HUDEP-2 (cell line): ENCODE data around the gene SLC12A3.

Experiments
- DNase-seq, 76 experiments: peaks; one replicate each; lab custom pipeline; 2025; ENCODE audit not compliant: unreplicated experiment in 76 of 76; lab: John Stamatoyannopoulos, UW

Gene SLC12A3

DNA sequence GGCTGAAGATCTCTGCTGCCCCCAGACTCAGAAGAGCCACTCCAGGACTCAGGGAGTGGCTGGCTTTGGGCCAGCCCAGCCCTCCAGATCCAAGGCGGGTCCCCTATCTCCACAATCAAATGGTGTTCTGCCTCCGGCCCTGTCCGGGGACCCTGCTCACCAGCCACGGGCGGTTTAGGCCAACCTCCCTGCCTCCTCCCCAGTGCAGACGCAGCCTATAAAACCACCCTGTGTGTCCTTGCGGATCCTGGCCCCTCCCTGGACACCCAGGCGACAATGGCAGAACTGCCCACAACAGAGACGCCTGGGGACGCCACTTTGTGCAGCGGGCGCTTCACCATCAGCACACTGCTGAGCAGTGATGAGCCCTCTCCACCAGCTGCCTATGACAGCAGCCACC lies at the start of gene SLC12A3:
TSS of gene SLC12A3 (plus strand) at position 248 of the 400 bp plus-strand sequence. CDS start at position 277, 29 bp downstream.
- DNase-seq, result no peak

DNA sequence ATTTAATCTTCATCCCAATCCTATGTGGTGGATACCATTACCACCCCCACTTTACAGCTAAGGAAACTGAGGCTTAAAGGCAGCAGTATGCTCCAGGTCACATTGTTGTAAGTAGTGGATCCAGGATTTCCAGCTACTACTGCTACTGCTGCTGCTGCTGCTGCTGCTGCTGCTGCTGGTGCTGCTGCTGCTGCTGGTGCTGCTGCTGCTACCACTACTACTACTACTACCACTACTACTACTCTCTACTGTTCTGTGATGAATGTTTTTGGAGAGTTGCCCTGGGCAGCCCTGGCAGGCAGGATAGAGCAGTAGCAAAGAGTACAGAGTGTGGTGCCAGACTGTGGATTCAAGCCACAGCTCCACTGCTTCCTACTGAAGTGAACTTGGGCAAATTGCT lies 49.3 kb upstream of the SLC12A3 start:
- DNase-seq, result no peak

DNA sequence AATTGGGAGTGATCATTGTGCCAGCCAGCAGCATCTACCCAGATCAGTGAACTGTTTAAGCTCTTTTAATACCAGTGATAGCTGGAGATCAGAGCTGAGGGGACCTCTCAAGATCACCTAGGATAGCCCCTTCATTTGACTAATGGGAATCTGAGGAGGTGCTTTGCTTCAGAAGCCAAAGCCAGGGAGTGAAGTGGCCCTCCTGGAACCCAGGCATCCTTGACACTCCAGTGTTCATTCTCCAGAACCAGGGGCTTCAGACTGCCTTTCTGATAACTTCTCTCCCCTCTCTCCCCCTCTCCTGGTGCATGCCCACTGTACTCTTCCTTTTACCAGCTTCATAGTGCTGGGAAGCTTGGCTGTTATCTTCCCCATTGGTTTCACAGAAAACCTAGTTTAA lies 48.0 kb upstream of the SLC12A3 start:
- DNase-seq, result no peak

GRCh38 chr16:56817938-56818337 lies 47.1 kb upstream of the SLC12A3 start:
- no peak for DNase-seq

DNA sequence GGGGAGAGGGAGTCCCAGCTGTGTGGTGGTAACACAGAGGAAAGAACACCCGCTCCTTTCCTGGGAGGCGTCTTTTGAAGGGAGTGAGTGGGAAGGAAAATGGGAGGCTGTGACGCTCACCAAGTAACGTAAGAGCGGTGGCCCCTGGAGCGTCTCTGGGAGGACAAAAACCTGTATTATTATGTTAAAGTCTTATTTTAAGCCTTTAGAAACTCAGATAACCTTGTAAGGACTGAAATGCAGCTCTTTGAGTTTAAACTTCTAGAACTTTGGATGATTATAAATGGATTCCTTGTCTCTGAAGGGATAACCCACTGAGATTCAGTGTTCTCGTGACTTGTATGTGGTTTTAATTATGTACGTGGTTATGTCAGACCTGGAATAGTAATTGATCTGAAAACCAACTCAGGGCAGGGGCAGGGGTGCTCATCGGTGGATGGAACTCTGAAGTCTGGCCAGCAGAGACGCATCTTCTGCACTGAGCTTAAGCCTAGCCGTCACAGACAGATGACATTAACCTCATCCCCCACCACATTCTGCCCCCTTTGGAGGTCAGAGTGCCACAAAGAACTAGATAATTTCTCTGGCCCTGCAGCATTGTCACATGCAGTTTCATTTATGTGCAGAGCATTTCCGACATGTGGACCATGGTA lies 41.8 kb upstream of the SLC12A3 start:
- DNase-seq, result no peak

- no peak for DNase-seq
Observed at GRCh38 chr16:56824331-56824730, 40.7 kb upstream of the SLC12A3 start.

DNA sequence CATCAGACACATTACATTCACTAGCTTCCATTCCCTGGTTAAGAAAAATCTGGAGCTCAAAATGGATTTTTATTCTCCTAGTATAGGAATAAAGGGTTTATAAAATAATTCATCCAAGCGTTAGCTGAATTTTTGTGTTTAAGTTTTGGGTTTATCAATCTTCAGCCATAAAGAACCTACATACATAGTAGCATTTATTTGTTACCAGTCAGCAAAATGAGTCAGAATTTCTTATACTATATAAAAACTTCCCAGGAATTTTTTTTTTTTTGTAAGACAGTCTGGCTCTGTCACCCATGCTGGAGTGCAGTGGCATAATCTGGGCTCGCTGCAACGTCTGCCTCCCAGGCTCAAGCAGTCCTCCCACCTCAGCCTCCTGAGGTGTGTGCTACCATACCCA lies 40.2 kb upstream of the SLC12A3 start:
- no peak for DNase-seq

- no peak for DNase-seq
Observed at GRCh38 chr16:56825826-56826225, 39.2 kb upstream of the SLC12A3 start.

DNA sequence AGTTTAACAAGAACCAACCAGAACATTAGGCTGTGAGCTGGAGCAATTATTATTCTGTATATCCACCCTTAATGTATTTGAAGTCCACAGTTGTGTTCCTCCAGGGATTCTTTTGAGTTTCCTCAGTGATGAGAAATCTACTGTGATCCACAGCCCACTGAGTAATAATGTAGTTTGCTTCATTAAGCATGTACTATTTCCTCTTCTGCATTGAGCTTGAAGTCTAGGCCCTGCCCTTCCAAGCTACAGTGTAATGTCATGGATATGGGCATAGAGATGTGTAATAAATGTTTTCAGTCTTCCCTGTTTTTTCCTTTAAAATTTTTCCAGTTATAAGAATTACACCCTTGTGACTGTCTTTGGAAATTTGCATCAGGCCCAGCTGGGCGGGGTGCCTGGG lies 36.4 kb upstream of the SLC12A3 start:
- no peak for DNase-seq

DNA sequence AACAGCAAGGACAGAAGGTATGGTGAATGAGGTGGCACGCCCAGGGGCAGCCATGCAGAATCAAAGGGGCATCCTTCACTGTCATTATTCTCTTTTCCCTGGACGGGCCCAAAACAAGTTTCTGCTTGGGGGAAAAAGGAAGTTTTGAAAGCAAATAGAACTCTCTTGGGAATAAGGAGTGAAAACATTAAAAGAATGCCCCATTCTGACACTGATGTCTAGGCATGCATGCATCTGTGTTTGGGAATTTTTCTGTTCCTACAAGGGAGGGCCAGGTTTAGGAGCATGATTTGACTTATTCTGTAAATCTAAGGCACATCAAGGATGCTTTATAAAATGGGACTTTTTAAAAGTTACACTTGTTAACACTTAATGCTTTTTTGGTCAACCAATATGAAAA lies 34.3 kb upstream of the SLC12A3 start:
- DNase-seq, result no peak

DNA sequence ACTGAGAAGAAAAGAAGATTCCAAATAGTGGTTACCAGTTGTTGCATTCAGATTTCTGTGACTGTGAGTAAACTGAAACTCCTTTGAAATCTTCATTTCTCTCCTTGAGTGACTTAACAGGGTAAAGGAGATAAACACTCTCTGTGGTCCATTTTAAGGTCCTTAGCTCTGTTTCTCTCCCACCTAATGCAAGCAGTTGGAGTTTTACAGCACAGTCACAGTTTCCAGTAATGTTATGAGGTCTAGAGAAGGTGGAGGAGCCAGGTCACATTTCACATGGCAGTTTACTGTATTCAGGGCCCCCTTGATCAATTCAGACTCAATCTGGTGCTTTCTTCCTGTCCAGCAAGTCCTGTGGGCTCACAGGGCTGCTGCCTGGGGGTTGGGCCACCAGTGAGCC lies 32.2 kb upstream of the SLC12A3 start:
- DNase-seq, result no peak

GRCh38 chr16:56833243-56833970 lies 31.6 kb upstream of the SLC12A3 start:
- no peak for DNase-seq

GRCh38 chr16:56835320-56835719 lies 29.7 kb upstream of the SLC12A3 start:
- DNase-seq, result no peak

- peak in 6 of 76 experiments; percentile 8 to 23 (median 9) for DNase-seq
Observed at GRCh38 chr16:56836410-56837230, 28.4 kb upstream of the SLC12A3 start.

- DNase-seq, result no peak
Observed at GRCh38 chr16:56838622-56839337, 26.2 kb upstream of the SLC12A3 start.

- no peak for DNase-seq
Observed at GRCh38 chr16:56841233-56841632, 23.8 kb upstream of the SLC12A3 start.

- DNase-seq, result no peak
Observed at GRCh38 chr16:56841659-56842058, 23.3 kb upstream of the SLC12A3 start.

DNA sequence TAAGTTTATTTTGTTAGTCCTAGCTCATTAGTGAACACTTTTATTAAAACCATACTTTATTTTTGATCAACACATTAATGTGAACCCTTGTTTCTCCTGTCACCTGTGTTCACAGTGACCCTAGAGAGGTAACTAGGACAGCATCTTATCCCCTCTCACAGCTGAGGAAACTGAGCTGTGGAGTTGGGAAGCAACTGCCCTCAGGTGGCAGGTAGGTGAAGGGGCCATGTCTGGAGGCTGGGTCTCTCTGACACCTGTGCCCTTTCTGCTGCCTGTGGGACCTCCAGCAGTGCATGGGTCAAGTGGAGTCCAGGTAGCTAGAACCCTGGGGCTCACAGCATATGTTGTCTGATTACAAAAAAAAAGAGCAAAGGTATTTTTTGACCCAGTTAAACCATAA lies 22.9 kb upstream of the SLC12A3 start:
- DNase-seq, result no peak

- DNase-seq, result no peak
Observed at GRCh38 chr16:56844056-56844455, 21.0 kb upstream of the SLC12A3 start.

GRCh38 chr16:56847173-56847910 lies 17.7 kb upstream of the SLC12A3 start:
- DNase-seq, result no peak
